Endothelial cell of umbilical vein (primary cell): ENCODE data around the gene ADAMTS17.

Source experiments
- GATA2 ChIP-seq: IDR thresholded peaks from 2 replicates; pipeline ENCODE4 v1.7.0; 2011; ENCODE audit warnings: low read depth, mild to moderate bottlenecking, moderate library complexity, mixed read lengths, low read length; ENCODE audit not compliant: insufficient read length, insufficient read depth
- MYC ChIP-seq: IDR thresholded peaks from one replicate; pipeline ENCODE4 v1.6.1; 2011; ENCODE audit warnings: mild to moderate bottlenecking, low read depth, low read length
- POLR2A ChIP-seq: IDR thresholded peaks from 2 replicates; pipeline ENCODE4 v1.6.1; 2012; ENCODE audit warnings: low read depth, mild to moderate bottlenecking, control low read depth, low read length
- TF ChIP-seq, protein P1 (sequence below): IDR thresholded peaks from 2 replicates; pipeline ENCODE4 v1.6.1; 2011; ENCODE audit not compliant: insufficient read depth, insufficient read length
- TF ChIP-seq, protein P2 (sequence below), 2 donors: IDR thresholded peaks; 1 replicate in 1 of 2; 2 replicates in 1 of 2; pipeline ENCODE4 v1.5.1; 2011; ENCODE audit warnings: low read length in 2 of 2, mild to moderate bottlenecking in 2 of 2, moderate library complexity in 2 of 2, control low read depth in 1 of 2, inconsistent platforms in 1 of 2, low read depth in 1 of 2; ENCODE audit not compliant: insufficient read depth in 1 of 2; ENCODE audit errors: extremely low read depth in 1 of 2

- TF ChIP-seq, protein P1, sequence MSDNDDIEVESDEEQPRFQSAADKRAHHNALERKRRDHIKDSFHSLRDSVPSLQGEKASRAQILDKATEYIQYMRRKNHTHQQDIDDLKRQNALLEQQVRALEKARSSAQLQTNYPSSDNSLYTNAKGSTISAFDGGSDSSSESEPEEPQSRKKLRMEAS = no peak
- TF ChIP-seq, protein P2, sequence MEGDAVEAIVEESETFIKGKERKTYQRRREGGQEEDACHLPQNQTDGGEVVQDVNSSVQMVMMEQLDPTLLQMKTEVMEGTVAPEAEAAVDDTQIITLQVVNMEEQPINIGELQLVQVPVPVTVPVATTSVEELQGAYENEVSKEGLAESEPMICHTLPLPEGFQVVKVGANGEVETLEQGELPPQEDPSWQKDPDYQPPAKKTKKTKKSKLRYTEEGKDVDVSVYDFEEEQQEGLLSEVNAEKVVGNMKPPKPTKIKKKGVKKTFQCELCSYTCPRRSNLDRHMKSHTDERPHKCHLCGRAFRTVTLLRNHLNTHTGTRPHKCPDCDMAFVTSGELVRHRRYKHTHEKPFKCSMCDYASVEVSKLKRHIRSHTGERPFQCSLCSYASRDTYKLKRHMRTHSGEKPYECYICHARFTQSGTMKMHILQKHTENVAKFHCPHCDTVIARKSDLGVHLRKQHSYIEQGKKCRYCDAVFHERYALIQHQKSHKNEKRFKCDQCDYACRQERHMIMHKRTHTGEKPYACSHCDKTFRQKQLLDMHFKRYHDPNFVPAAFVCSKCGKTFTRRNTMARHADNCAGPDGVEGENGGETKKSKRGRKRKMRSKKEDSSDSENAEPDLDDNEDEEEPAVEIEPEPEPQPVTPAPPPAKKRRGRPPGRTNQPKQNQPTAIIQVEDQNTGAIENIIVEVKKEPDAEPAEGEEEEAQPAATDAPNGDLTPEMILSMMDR (IDR thresholded peaks at IDR 0.05; ENCODE audit: extremely low read depth in 1 of 2, insufficient read depth in 1 of 2, low read depth in 1 of 2, low read length in 2 of 2) = no peak
- TF ChIP-seq POLR2A (no peak), GATA2 (no peak), MYC (no peak)
Observed at GRCh38 chr15:100115711-100116090, 226.1 kb downstream of the ADAMTS17 start.
